Ammon's horn (tissue), 1 donor: ENCODE data around the gene AIG1.
"Not testable (repeated sequence)": the region's sequence is repeated elsewhere in the genome, so short reads cannot be mapped to it uniquely, and the experiment has no call there.

ENCODE experiments used
- DNase-seq: peaks from one replicate; pipeline ENCODE4 v3.0.0-alpha.2; 2016; ENCODE audit warnings: low spot score

Gene AIG1

DNA sequence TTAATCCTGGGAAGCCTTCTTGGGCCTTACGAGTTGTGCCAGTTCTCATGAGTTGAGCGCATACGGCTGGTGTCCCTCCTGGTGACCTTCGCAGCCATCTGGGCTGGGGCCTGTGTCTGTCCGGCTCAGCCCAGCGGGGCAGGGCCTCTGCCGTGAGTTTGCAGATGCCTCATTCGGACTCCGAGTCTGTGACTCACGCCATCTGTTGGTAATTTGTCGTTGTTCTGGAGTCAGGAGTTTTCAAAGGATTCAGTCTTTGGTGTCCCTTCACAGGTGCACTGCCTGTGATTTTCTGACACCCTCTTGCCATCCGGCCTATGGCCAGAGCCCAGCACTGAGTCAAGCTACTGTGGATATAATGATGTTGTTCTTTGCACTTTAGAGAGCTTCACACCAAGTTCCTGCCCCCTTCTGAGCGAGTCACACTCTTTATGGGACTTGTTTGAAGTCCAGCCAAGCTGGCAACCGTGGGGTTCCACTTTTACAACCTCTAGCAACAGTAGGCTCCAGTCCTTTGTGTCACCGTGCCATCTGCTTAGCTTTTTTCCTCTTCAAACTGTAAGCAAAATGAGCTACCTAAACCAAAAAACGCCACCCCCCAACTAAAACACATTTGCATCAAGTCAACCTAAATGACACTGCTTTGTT is 175.6 kb downstream of the AIG1 start:
- DNase-seq, result no peak

- no peak for DNase-seq
Measured at GRCh38 chr6:143238306-143238705, 177.6 kb downstream of the AIG1 start.

- DNase-seq, result no peak
Measured at GRCh38 chr6:143241111-143241510, 180.4 kb downstream of the AIG1 start.

DNA sequence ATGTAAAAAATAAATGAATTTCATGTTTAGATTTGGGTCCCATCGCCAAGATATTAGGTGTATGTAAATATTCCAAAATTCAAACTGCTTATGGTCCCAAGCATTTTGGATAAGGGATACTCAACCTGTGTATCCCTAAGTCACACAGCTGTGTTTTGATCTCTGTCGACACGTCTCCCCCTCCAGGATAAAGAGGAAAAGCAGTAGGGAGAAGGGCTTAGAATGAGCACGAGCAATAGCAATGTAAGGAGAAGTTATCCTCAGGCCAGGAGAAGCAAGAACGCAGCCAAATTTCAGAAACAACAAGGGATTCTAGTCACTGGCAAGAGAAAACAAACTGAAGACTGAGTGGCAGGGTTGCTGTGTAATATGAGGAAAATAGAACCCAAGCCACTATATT is 181.2 kb downstream of the AIG1 start:
- DNase-seq, result no peak

GRCh38 chr6:143243786-143244185 is 183.1 kb downstream of the AIG1 start:
- no peak for DNase-seq

- no peak for DNase-seq
Measured at GRCh38 chr6:143245656-143246055, 185.0 kb downstream of the AIG1 start.

DNA sequence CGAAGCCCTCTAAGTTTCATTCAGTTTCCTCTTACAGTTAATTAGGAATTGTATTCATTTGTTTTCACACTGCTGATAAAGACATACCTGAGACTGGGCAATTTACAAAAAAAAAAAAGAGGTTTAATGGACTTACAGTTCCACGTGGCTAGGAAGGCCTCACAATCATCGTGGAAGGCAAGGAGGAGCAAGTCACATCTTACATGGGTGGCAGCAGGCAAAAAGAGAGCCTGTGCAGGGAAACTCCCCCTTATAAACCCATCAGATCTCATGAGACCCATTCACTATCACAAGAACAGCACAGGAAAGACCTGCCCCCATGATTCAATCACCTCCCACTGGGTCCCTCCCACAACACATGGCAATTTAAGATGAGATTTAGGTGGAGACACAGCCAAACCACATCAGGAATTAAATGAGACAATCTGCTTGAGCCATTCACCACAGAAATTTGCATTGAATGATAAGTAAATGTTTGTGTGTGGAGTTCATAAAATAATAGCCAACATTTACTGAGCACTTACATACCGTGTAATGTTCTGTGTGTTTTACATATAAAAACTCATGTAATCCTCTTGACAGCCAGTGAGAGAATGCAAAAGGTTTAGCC is 185.6 kb downstream of the AIG1 start:
- DNase-seq, result not testable (repeated sequence)

- DNase-seq, result no peak
Measured at GRCh38 chr6:143247586-143247985, 186.9 kb downstream of the AIG1 start.

GRCh38 chr6:143248359-143248758 is 187.7 kb downstream of the AIG1 start:
- DNase-seq, result no peak

DNA sequence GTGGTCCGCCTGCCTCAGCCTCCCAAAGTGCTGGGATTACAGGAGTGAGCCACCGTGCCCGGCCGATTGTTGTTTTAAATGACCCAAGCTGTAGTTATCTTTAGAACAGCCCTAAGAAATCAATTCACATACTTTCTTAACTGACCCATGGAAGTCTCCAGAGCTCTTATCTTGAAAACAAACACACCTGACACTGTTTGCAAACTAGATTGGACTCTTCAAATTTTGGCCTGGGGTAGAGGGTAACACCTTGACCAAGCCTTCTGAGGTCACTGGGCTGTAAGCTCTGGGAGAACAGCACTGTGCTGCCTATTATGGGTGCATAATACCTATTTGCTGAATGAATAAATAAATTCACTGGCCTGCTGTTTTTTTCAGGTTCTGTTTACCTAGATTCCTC is 190.6 kb downstream of the AIG1 start:
- no peak for DNase-seq

DNA sequence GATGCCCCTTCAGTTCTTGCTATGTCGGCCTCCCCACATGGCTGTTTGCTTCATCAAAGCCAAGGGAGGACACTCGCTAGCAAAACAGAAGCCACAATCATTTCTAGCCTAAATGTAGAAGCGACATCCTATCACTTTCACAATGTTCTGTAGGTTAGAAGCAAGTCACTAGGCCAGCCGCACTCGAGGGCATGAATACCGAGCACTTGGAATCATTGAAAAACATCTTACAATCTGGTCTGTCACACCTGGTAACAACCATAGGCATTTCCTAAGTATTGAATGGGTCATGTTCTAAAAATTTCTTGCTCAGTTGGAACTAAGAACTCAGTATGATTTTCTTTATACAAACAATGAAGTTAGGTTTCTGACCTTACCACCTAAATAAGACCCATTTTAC is 192.3 kb downstream of the AIG1 start:
- no peak for DNase-seq

DNA sequence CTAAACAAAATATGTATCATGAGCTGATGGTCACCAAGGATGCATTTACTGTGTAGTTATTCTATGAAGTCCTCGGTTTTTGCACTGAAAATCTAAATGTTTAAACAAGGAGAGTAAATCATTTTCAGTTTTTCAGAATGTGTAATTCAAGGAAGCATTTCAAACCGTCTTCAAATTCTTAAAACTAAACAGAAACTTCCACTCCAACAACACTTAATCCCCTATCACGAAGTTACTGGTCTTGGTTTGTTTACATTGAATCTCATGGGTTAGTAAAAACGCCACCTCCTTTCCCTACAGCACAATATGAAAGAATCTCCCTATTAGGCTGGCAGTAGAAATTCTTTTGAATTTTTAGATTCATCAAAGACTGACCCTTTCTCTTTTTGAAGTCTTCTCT is 192.9 kb downstream of the AIG1 start:
- DNase-seq, result no peak

DNA sequence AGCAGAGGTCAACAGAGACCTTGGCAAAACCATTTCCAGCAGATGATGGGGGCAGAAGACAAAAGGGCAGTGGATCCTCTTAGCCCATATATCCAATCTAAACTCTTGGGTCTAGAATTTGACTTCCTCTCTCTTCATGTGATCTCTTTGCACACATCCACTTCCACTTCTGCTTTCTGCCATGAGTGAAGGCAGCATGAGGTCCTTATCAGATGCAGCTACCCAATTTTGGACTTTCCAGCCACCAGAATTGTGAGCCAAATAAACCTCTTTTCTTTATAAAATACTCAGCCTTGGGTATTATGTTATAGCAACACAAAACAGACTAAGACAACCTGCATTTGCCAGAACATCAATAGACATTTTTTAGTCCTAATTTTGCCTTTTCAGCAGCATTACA is 198.3 kb downstream of the AIG1 start:
- DNase-seq, result no peak

DNA sequence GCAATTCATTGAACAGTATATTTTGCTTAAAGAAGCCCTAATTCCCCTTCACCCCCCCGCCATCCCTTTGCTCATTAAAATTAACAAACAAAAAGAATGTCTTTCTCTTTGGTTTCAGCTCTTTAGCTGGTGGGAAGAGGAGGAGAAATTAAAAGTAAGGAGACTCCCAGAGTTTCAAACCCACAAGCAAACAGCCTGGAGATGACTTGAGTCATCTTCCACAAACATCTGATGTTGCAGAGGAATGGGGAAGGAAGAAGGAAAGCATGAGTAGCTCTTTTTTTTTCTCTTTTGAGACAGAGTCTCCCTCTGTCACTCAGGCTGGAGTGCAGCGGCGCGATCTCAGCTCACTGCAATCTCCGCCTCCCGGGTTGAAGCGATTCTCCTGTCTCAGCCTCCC is 200.2 kb downstream of the AIG1 start:
- DNase-seq, result no peak

- no peak for DNase-seq
Measured at GRCh38 chr6:143261899-143262436, 201.3 kb downstream of the AIG1 start.

GRCh38 chr6:143262859-143263258 is 202.2 kb downstream of the AIG1 start:
- DNase-seq, result no peak

GRCh38 chr6:143264379-143264778 is 203.7 kb downstream of the AIG1 start:
- DNase-seq, result no peak

DNA sequence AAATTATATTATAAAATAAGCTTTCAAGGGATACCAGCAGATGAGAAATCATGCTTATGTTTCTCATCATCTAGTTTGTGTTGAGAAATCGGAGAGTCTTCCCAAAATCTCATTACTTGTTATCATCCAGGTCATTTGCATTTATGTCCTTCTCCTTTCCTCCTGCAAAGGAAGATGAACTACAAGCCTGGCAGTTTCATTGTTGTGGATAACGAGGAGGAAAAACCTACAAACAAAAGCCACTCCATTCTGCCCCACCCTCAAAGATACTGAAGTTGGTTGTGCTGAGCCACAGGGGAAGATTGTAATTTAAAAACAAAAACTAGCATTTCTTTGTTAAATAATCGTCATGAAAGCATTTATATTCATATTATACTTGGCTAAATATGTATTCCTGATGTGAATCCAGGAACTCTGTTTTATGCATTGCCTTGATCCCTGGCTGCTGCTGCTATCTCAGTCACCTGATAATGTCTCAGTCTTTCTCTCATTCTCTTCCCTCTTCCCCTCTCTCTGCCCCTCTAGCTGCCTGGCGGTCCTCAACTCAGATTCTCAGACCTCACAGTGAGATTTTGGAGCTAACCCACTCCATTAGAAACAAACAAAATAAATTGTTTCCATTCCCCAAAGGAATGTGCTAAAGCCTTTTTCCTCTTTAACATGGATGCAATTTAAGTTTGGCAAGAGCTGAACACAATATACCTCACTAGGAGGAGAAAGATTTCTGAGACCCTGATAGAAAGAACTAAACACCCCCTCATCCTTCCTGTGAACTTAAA is 204.5 kb downstream of the AIG1 start:
- no peak for DNase-seq

DNA sequence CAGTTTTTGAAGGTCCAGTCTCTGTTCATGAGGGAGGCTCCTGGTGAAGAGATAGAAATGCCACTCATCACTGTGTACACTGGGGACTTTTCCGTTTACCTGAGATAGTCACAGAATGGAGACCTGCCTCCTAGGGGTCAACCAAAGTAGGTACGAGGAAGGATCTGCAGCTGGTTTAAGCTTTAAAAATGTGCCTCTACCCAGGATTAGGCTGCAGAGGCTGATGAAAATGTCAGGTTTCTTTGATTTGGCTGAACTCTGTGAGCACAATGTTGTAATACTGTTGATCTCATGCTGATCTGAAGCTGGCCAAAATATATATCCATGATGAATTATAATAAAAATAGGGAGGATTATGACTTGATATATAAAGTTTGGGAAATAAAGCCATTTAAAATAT is 207.1 kb downstream of the AIG1 start:
- DNase-seq, result no peak

DNA sequence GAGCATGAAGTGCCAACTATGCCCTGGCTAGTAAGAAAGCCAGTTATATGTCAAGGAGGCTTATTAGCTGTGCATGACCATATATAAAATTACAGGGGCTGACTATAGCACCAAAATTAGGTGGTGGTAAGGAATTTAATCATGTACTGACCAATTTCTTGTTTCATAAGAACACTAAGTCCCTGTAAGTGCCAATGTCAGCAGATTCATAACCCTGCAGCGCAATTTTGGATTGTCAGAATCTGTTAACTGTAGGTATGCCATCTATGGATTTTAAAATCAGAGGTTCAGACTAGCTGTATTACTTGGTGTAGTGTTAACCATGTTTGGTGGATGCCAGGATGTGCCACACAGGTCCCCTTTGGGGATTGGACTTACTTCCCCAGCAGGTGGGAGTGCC is 207.8 kb downstream of the AIG1 start:
- DNase-seq, result no peak

DNA sequence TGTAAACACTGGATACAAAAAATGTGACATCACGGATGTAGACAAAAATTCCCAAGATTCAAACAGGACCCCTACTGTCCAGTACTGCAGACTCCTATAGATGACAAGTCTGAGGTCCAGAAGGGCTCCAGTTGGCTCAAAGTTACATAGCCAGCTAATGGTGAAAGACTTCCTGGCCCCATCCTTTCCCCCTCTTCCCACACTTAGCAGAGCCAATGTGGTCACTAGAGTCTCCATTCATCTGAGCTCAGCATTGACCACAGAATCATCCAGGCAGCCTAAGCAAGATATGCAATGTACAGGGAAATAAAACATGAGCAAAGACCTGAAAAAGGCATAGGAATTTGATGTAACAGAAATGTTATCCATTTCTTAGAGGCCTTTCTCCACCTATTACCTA is 209.3 kb downstream of the AIG1 start:
- DNase-seq, result no peak

- peak; percentile 73 for DNase-seq
Measured at GRCh38 chr6:143271024-143271423, 210.3 kb downstream of the AIG1 start.

- peak; percentile 39 for DNase-seq
Measured at GRCh38 chr6:143276436-143276835, 215.7 kb downstream of the AIG1 start.
